ENCODE measurements around the gene IL32. TPM values are rescaled to one million over a fixed set of nuclear protein-coding genes. Genes with fewer than 3 reads are reported as not detected.
"Not testable (repeated sequence)": the region's sequence is repeated elsewhere in the genome, so short reads cannot be mapped to it uniquely, and the experiment has no call there.

IL32 gene
- total RNA-seq, 2 donors from 2014 or later = 184 to 238 TPM

GRCh38 chr16:3065742-3066439 lies 451 bp downstream of the IL32 start:
- TF ChIP-seq POLR2A (IDR thresholded peaks at IDR 0.05) = peak in 1 of 3 donors; percentile 8
- TF ChIP-seq CTCF (IDR thresholded peaks at IDR 0.05) = no peak
- H3K36me3 ChIP-seq (replicated peaks in 1 of 2; ENCODE audit: insufficient read depth in 1 of 2, low read depth in 2 of 2) = peaks cover 4 to 7% of the 10 kb centered on the region in 2 donors
- H3K27me3 ChIP-seq = no peaks in the 10 kb centered on the region
- H3K4me1 ChIP-seq = peaks cover 38% of the 10 kb centered on the region
- 31 to 45% methylated on average over 7 to 26 of the region's 26 CpGs for WGBS, 2 donors
- peak overlapping the region; percentile 48 to 68 for H3K4me3 ChIP-seq
- H3K27ac ChIP-seq = peak overlapping the region; percentile 86 to 97 (median 94)
- DNase-seq (peak in 2 of 4 donors; percentile 30 to 35), ATAC-seq (peak; percentile 28)
- no peaks in the 10 kb centered on the region for H3K9me3 ChIP-seq
- intact Hi-C loops (cut with DNase I) = no loop called here

DNA sequence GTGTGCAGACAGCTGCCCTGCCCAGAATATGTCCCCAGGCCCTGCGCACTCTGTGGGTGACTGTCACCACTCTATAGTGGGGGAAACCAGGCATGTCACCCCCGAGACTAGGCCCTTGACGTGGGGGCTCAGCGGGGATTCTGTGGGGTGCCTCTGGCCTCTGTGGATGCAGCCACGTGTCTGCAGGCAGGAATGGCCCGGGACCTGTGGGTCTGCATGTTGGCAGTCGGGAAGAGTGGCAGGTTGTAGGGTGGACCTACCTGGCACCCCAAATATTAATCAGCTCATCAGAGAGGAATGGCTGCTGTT lies 954 bp downstream of the IL32 start:
- Histone ChIP-seq H3K4me3 (peak overlapping the region; percentile 48 to 68), H3K9me3 (no peaks in the 10 kb centered on the region), H3K36me3 (replicated peaks in 1 of 2; ENCODE audit: insufficient read depth in 1 of 2, low read depth in 2 of 2) (peaks cover 4 to 7% of the 10 kb centered on the region in 2 donors), H3K27me3 (no peaks in the 10 kb centered on the region), H3K27ac (peak overlapping the region; percentile 86 to 97 (median 94)), H3K4me1 (peaks cover 38% of the 10 kb centered on the region)
- intact Hi-C loops (cut with DNase I) = no loop called here
- no peak for TF ChIP-seq POLR2A (IDR thresholded peaks at IDR 0.05)
- DNase-seq (no peak), ATAC-seq (no peak)
- 22 to 40% methylated on average over 5 to 7 of the region's 7 CpGs for WGBS, 2 donors

- ATAC-seq = no peak
- Histone ChIP-seq H3K4me1 (peaks cover 38% of the 10 kb centered on the region), H3K36me3 (replicated peaks in 1 of 2; ENCODE audit: insufficient read depth in 1 of 2, low read depth in 2 of 2) (peaks cover 4 to 7% of the 10 kb centered on the region in 2 donors), H3K27me3 (no peaks in the 10 kb centered on the region), H3K4me3 (no peak overlapping the region), H3K27ac (peak overlapping the region in 3 of 4 donors; percentile 30 to 94 (median 38)), H3K9me3 (no peaks in the 10 kb centered on the region)
- 39 to 69% methylated on average over 2 to 4 of the region's 4 CpGs for WGBS, 2 donors
- intact Hi-C loops (cut with DNase I) = no loop called here
- DNase-seq = peak in 1 of 4 donors; percentile 44
- TF ChIP-seq CTCF (IDR thresholded peaks at IDR 0.05) (no peak), POLR2A (IDR thresholded peaks at IDR 0.05) (peak in 1 of 3 donors; percentile 3)
Observed at GRCh38 chr16:3068487-3068886, 3.0 kb downstream of the IL32 start.

- DNase-seq; H3K4me3 ChIP-seq; H3K27ac ChIP-seq; ATAC-seq; H3K9me3 ChIP-seq; intact Hi-C loops (cut with DNase I); H3K27me3 ChIP-seq; H3K36me3 ChIP-seq (replicated peaks in 1 of 2; ENCODE audit: insufficient read depth in 1 of 2, low read depth in 2 of 2): not testable (repeated sequence)
- 87 to 91% methylated on average over 8 to 9 of the region's 11 CpGs for WGBS, 2 donors
- peaks cover 38% of the 10 kb centered on the region for H3K4me1 ChIP-seq
Observed at GRCh38 chr16:3069146-3069545, 3.7 kb downstream of the IL32 start.

DNA sequence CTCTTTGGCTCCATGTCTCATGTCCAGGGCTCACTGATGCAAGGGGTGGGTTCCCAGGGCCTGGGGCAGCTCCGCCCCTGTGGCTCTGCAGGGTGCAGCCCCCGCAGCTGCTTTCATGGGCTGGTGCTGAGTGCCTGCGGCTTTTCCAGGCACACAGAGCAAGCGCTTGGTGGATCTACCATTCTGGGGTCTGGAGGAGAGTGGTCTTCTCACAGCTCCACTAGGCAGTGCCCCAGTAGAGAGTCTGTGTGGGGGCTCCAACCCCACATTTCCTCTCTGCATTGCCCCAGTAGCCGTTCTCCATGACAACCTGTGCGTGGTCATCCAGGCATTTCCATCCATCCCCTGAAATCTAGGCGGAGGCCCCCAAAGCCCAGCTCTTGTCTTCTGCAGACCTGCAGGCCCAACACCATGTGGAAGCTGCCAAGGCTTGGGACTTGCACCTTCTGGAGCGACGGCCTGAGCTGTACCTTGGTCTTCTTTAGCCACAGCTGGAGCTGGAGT lies 5.2 kb downstream of the IL32 start:
- H3K4me1 ChIP-seq = peaks cover 28% of the 10 kb centered on the region
- H3K36me3 ChIP-seq (replicated peaks in 1 of 2; ENCODE audit: insufficient read depth in 1 of 2, low read depth in 2 of 2) = peaks cover 4 to 7% of the 10 kb centered on the region in 2 donors
- intact Hi-C loops (cut with DNase I) = no loop called here
- no peaks in the 10 kb centered on the region for H3K27me3 ChIP-seq
- ATAC-seq (no peak), DNase-seq (no peak)
- no peak overlapping the region for H3K27ac ChIP-seq
- no peak overlapping the region for H3K4me3 ChIP-seq
- TF ChIP-seq CTCF (IDR thresholded peaks at IDR 0.05) = no peak
- TF ChIP-seq POLR2A (IDR thresholded peaks at IDR 0.05) = peak in 1 of 3 donors; percentile 9
- H3K9me3 ChIP-seq = no peaks in the 10 kb centered on the region
- 83 to 88% methylated on average over 4 to 9 of the region's 9 CpGs for WGBS, 2 donors

- Histone ChIP-seq H3K4me1 (peaks cover 21% of the 10 kb centered on the region), H3K4me3 (no peak overlapping the region), H3K27me3 (no peaks in the 10 kb centered on the region), H3K36me3 (replicated peaks in 1 of 2; ENCODE audit: insufficient read depth in 1 of 2, low read depth in 2 of 2) (peaks cover 4 to 7% of the 10 kb centered on the region in 2 donors), H3K27ac (no peak overlapping the region), H3K9me3 (no peaks in the 10 kb centered on the region)
- TF ChIP-seq POLR2A (IDR thresholded peaks at IDR 0.05) (peak in 2 of 3 donors; percentile 25 to 39), CTCF (IDR thresholded peaks at IDR 0.05) (no peak)
- 51 to 67% methylated on average over 7 of the region's 7 CpGs for WGBS, 2 donors
- intact Hi-C loops (cut with DNase I) = no loop called here
- no peak for ATAC-seq
- no peak for DNase-seq
Observed at GRCh38 chr16:3071655-3072054, 6.2 kb downstream of the IL32 start.

DNA sequence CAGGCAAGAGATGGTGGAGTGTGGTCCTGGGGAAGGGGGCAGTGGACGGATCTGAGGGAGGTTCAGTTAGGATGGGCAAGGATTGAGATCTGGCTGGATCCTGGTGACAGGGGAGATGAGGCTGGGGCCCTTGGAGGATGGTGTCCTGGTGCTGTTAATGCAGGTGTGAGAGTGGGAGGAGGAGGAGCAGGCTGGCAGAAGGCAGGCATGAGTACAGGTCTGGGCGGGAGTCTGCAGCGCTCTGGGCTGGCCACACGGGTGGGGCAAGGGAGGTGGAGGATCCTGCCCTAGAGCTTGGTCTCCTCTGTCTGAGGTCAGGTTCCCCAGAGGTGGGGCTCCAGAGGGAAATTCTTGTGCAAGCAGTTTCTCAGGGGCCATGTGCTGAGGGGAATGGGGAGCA lies 6.7 kb downstream of the IL32 start:
- intact Hi-C loops (cut with DNase I); DNase-seq; H3K9me3 ChIP-seq; H3K36me3 ChIP-seq (replicated peaks in 1 of 2; ENCODE audit: insufficient read depth in 1 of 2, low read depth in 2 of 2); H3K27me3 ChIP-seq; H3K4me3 ChIP-seq; H3K27ac ChIP-seq: not testable (repeated sequence)
- H3K4me1 ChIP-seq = peaks cover 16% of the 10 kb centered on the region
- peak; percentile 21 for ATAC-seq
- 47 to 60% methylated on average over 1 to 4 of the region's 4 CpGs for WGBS, 2 donors
